Right lobe of liver (tissue), 6 donors: ENCODE measurements around the gene PPP1R15B. TPM values are rescaled to one million over a fixed set of nuclear protein-coding genes. Genes with fewer than 3 reads are reported as not detected.

Experiments
- ATAC-seq, 4 donors: fragments of 200-7000 bp; cut with Tn5 transposase; one replicate each; pipeline ENCODE4 v1.9.1; 2020; ENCODE audit warnings: mild to moderate bottlenecking in 4 of 4, moderate library complexity in 4 of 4
- DNase-seq, 3 donors: peaks; one replicate each; pipeline ENCODE4 v3.0.0-alpha.2; 2020
- H3K27ac ChIP-seq, 3 donors: fragments of 200-600 bp; one replicate each; pipeline ENCODE4 v1.8.0; 2022
- H3K27me3 ChIP-seq, 2 donors: fragments of 200-600 bp; one replicate each; pipeline ENCODE4 v1.8.0; 2022
- H3K36me3 ChIP-seq, 4 donors: fragments of 200-600 bp; sonication (generic) in 1 of 4; one replicate each; pipeline versions ENCODE4 v1.5.1 to v1.8.0; 2017 to 2022; ENCODE audit warnings: control low read depth in 1 of 4
- H3K4me1 ChIP-seq, 4 donors: fragments of 200-600 bp; sonication (generic) in 1 of 4; one replicate each; pipeline versions ENCODE4 v1.5.1 to v1.8.0; 2017 to 2022; ENCODE audit warnings: control low read depth in 1 of 4
- H3K4me3 ChIP-seq, 3 donors: fragments of 200-600 bp; one replicate each; pipeline ENCODE4 v1.8.0; 2022
- H3K9me3 ChIP-seq, 4 donors: fragments of 200-600 bp; sonication (generic) in 1 of 4; one replicate each; pipeline versions ENCODE4 v1.5.1 to v1.8.0; 2017 to 2022; ENCODE audit warnings: control low read depth in 1 of 4
- CTCF ChIP-seq, 4 donors: fragments of 200-600 bp in 3 of 4; fragments of 450-650 bp in 1 of 4; IDR thresholded peaks; one replicate each; pipeline versions ENCODE4 v1.5.1 to v1.8.0; 2016 to 2022; ENCODE audit warnings: antibody characterized with exemption in 4 of 4, mild to moderate bottlenecking in 2 of 4
- POLR2A ChIP-seq: fragments of 450-650 bp; IDR thresholded peaks from one replicate; pipeline ENCODE4 v1.6.1; 2017; ENCODE audit warnings: antibody characterized with exemption, mild to moderate bottlenecking
- WGBS: methylation state at CpG from one replicate; pipeline ENCODE4 v1.1.6; 2018; ENCODE audit warnings: low coverage, low lambda C conversion rate; ENCODE audit not compliant: insufficient coverage; ENCODE audit errors: missing lambda C conversion rate; 5-methylcytosine and 5-hydroxymethylcytosine counted together
- intact Hi-C, 2 donors: fragments of 100-400 bp; cut with DNase I; formaldehyde crosslinking; loops; one replicate each; pipeline versions ENCODE4 v1.11.2 to v1.14.1; 2022
- total RNA-seq, 6 experiments: library from RNA; depleted of rRNA in 2 of 6; stranded (reverse); fragments of >200 nt in 2 of 6; fragmentation: NEBNext Ultra II Directional in 3 of 6; extraction: Animal tissue kit (Norgen Biotek cat#: 25700) in 3 of 6; gene quantifications; one replicate each; pipeline versions ENCODE4 v1.1.0 to v1.2.4, GENCODE V29; 2016 to 2023
- donor health status: DM: no; HTN: yes; CAD: no.
- donor health status: DM: no; HTN: no; CAD: no.
- donor health status: DM: no; HTN: no; CAD: no.
- donor health status: DM: no; HTN: yes; CAD: no.
- donor health status: DM: no; HTN: yes; CAD: no.

PPP1R15B gene
- total RNA-seq, 6 experiments from 2014 or later, result 28.6 to 43.6 (median 34.3) TPM

GRCh38 chr1:204410688-204411450 is 748 bp downstream of the PPP1R15B start:
- ATAC-seq, result peak; percentile 26 to 48 (median 40)
- Histone ChIP-seq H3K4me1 (peaks cover 0 to 11% (median 0%) of the 10 kb centered on the region in 4 donors), H3K9me3 (no peaks in the 10 kb centered on the region), H3K27ac (peak overlapping the region; percentile 96 to 97 (median 96)), H3K36me3 (peaks cover 0 to 6% (median 1%) of the 10 kb centered on the region in 4 donors), H3K4me3 (peak overlapping the region; percentile 62 to 88 (median 75)), H3K27me3 (no peaks in the 10 kb centered on the region)
- intact Hi-C loops, result no loop called here
- peak in 2 of 3 donors; percentile 65 to 67 for DNase-seq
- TF ChIP-seq CTCF (IDR thresholded peaks at IDR 0.05) (no peak), POLR2A (no peak)
- 0% methylated on average over 18 of the region's 38 CpGs for WGBS

GRCh38 chr1:204409836-204410687 is 1.6 kb downstream of the PPP1R15B start:
- Histone ChIP-seq H3K27ac (peak overlapping the region; percentile 96 to 97 (median 96)), H3K4me3 (peak overlapping the region; percentile 62 to 88 (median 75)), H3K9me3 (no peaks in the 10 kb centered on the region), H3K36me3 (peaks cover 0 to 14% (median 5%) of the 10 kb centered on the region in 4 donors), H3K27me3 (no peaks in the 10 kb centered on the region), H3K4me1 (peaks cover 0 to 17% (median 0%) of the 10 kb centered on the region in 4 donors)
- intact Hi-C loops, result no loop called here
- no peak for ATAC-seq
- WGBS, result 0% methylated on average over 9 of the region's 10 CpGs
- TF ChIP-seq POLR2A (no peak), CTCF (IDR thresholded peaks at IDR 0.05) (no peak)
- DNase-seq, result no peak

GRCh38 chr1:204409123-204409522 is 2.5 kb downstream of the PPP1R15B start:
- DNase-seq (no peak), ATAC-seq (no peak)
- intact Hi-C loops, result no loop called here
- TF ChIP-seq CTCF (IDR thresholded peaks at IDR 0.05), result no peak
- TF ChIP-seq POLR2A, result no peak
- H3K27ac ChIP-seq, result peak overlapping the region in 2 of 3 donors; percentile 96 to 97
- H3K9me3 ChIP-seq, result no peaks in the 10 kb centered on the region
- peaks cover 0 to 17% (median 0%) of the 10 kb centered on the region in 4 donors for H3K4me1 ChIP-seq
- H3K27me3 ChIP-seq, result no peaks in the 10 kb centered on the region
- peak overlapping the region; percentile 62 to 88 (median 75) for H3K4me3 ChIP-seq
- WGBS, result 1% methylated on average over 3 of the region's 3 CpGs
- peaks cover 0 to 23% (median 12%) of the 10 kb centered on the region in 4 donors for H3K36me3 ChIP-seq

GRCh38 chr1:204408602-204409001 is 3.0 kb downstream of the PPP1R15B start:
- H3K36me3 ChIP-seq, result peaks cover 2 to 28% (median 15%) of the 10 kb centered on the region in 4 donors
- H3K9me3 ChIP-seq, result no peaks in the 10 kb centered on the region
- 0% methylated on average over 1 of the region's 1 CpG for WGBS
- no peak for TF ChIP-seq POLR2A
- no peak for TF ChIP-seq CTCF (IDR thresholded peaks at IDR 0.05)
- H3K27ac ChIP-seq, result peak overlapping the region in 1 of 3 donors; percentile 3
- DNase-seq (no peak), ATAC-seq (no peak)
- intact Hi-C loops, result no loop called here
- peak overlapping the region; percentile 62 to 88 (median 75) for H3K4me3 ChIP-seq
- peaks cover 0 to 17% (median 0%) of the 10 kb centered on the region in 4 donors for H3K4me1 ChIP-seq
- no peaks in the 10 kb centered on the region for H3K27me3 ChIP-seq
